ENCODE results near the gene GANC.

Gene GANC

GRCh38 chr15:42368096-42368495 lies 95.1 kb downstream of the GANC start:
- Histone ChIP-seq H3K9me3 (ENCODE audit: insufficient read depth, low read depth, low read length) (no peaks in the 10 kb centered on the region), H3K36me3 (ENCODE audit: insufficient read depth, low read length) (no peaks in the 10 kb centered on the region), H4K20me1 (ENCODE audit: insufficient read depth, low read length, poor library complexity, severe bottlenecking) (no peaks in the 10 kb centered on the region), H3K4me1 (ENCODE audit: insufficient read depth, low read length, poor library complexity, severe bottlenecking) (no peaks in the 10 kb centered on the region), H3K79me2 (ENCODE audit: insufficient read depth, low read length) (no peaks in the 10 kb centered on the region), H3F3A (ENCODE audit: low read depth) (no peaks in the 10 kb centered on the region), H2AFZ (ENCODE audit: low read length) (no peak overlapping the region), H3K9ac (ENCODE audit: low read depth, low read length, poor library complexity, severe bottlenecking) (no peak overlapping the region), H3K9me2 (replicated peaks; ENCODE audit: low read depth, low read length) (no peaks in the 10 kb centered on the region), H3K4me2 (ENCODE audit: low read depth, low read length, poor library complexity, severe bottlenecking) (no peak overlapping the region), H3K4me3 (ENCODE audit: low read length, poor library complexity, severe bottlenecking) (no peak overlapping the region), H3K27me3 (ENCODE audit: insufficient read depth, low read length, poor library complexity, severe bottlenecking) (no peaks in the 10 kb centered on the region)
- no peak for TF ChIP-seq EZH2phosphoT487 (IDR thresholded peaks at IDR 0.05; ENCODE audit: borderline replicate concordance)
- no peak for TF ChIP-seq CTCF (conservative IDR thresholded peaks at IDR 0.05; ENCODE audit: low read length)

GRCh38 chr15:42371096-42371495 lies 98.1 kb downstream of the GANC start:
- no peaks in the 10 kb centered on the region for H4K20me1 ChIP-seq (ENCODE audit: insufficient read depth, low read length, poor library complexity, severe bottlenecking)
- H3F3A ChIP-seq (ENCODE audit: low read depth): no peaks in the 10 kb centered on the region
- no peaks in the 10 kb centered on the region for H3K27me3 ChIP-seq (ENCODE audit: insufficient read depth, low read length, poor library complexity, severe bottlenecking)
- no peaks in the 10 kb centered on the region for H3K9me2 ChIP-seq (replicated peaks; ENCODE audit: low read depth, low read length)
- no peak overlapping the region for H3K9ac ChIP-seq (ENCODE audit: low read depth, low read length, poor library complexity, severe bottlenecking)
- peak; percentile 38 for TF ChIP-seq CTCF (conservative IDR thresholded peaks at IDR 0.05; ENCODE audit: low read length)
- no peak for TF ChIP-seq EZH2phosphoT487 (IDR thresholded peaks at IDR 0.05; ENCODE audit: borderline replicate concordance)
- no peaks in the 10 kb centered on the region for H3K79me2 ChIP-seq (ENCODE audit: insufficient read depth, low read length)
- no peaks in the 10 kb centered on the region for H3K36me3 ChIP-seq (ENCODE audit: insufficient read depth, low read length)
- H3K4me2 ChIP-seq (ENCODE audit: low read depth, low read length, poor library complexity, severe bottlenecking): no peak overlapping the region
- H3K4me1 ChIP-seq (ENCODE audit: insufficient read depth, low read length, poor library complexity, severe bottlenecking): peaks cover 3% of the 10 kb centered on the region
- no peaks in the 10 kb centered on the region for H3K9me3 ChIP-seq (ENCODE audit: insufficient read depth, low read depth, low read length)
- H2AFZ ChIP-seq (ENCODE audit: low read length): no peak overlapping the region
- no peak overlapping the region for H3K4me3 ChIP-seq (ENCODE audit: low read length, poor library complexity, severe bottlenecking)

- no peak overlapping the region for H2AFZ ChIP-seq (ENCODE audit: low read length)
- H3K79me2 ChIP-seq (ENCODE audit: insufficient read depth, low read length): no peaks in the 10 kb centered on the region
- H3K9me3 ChIP-seq (ENCODE audit: insufficient read depth, low read depth, low read length): no peaks in the 10 kb centered on the region; the same call in 1 of the 2 replicates
- H3K9ac ChIP-seq (ENCODE audit: low read depth, low read length, poor library complexity, severe bottlenecking): no peak overlapping the region
- H3K4me1 ChIP-seq (ENCODE audit: insufficient read depth, low read length, poor library complexity, severe bottlenecking): peaks cover 3% of the 10 kb centered on the region
- no peaks in the 10 kb centered on the region for H4K20me1 ChIP-seq (ENCODE audit: insufficient read depth, low read length, poor library complexity, severe bottlenecking)
- H3K4me3 ChIP-seq (ENCODE audit: low read length, poor library complexity, severe bottlenecking): no peak overlapping the region
- no peak overlapping the region for H3K4me2 ChIP-seq (ENCODE audit: low read depth, low read length, poor library complexity, severe bottlenecking)
- H3K9me2 ChIP-seq (replicated peaks; ENCODE audit: low read depth, low read length): no peaks in the 10 kb centered on the region
- H3K27me3 ChIP-seq (ENCODE audit: insufficient read depth, low read length, poor library complexity, severe bottlenecking): no peaks in the 10 kb centered on the region
- no peak for TF ChIP-seq EZH2phosphoT487 (IDR thresholded peaks at IDR 0.05; ENCODE audit: borderline replicate concordance)
- no peak for TF ChIP-seq CTCF (conservative IDR thresholded peaks at IDR 0.05; ENCODE audit: low read length)
- H3K36me3 ChIP-seq (ENCODE audit: insufficient read depth, low read length): no peaks in the 10 kb centered on the region
- H3F3A ChIP-seq (ENCODE audit: low read depth): no peaks in the 10 kb centered on the region
Measured at GRCh38 chr15:42373274-42373673, 100.3 kb downstream of the GANC start.
